Measurements from ENCODE around the gene CYP4X1.

DNA sequence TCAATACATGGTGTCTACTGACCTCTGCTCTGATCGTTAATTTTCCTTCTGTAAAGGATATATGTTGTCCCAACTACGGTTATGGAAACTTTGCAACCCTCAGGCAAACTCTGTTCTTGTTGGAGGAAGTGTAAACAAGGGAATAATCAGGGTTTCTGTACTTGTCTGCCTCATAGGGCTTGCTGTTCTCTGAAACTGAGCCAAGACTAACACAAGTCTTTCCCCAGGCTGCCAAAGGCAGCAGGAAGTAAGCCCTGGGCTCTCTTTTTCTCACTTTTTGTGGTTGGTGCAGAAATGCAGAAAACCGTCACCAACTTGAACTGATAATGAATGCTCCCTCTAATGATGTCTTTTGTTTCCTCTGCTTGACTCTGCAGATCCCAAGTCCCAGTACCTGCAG is 7.6 kb downstream of the CYP4X1 start:
- TF ChIP-seq, protein P1, sequence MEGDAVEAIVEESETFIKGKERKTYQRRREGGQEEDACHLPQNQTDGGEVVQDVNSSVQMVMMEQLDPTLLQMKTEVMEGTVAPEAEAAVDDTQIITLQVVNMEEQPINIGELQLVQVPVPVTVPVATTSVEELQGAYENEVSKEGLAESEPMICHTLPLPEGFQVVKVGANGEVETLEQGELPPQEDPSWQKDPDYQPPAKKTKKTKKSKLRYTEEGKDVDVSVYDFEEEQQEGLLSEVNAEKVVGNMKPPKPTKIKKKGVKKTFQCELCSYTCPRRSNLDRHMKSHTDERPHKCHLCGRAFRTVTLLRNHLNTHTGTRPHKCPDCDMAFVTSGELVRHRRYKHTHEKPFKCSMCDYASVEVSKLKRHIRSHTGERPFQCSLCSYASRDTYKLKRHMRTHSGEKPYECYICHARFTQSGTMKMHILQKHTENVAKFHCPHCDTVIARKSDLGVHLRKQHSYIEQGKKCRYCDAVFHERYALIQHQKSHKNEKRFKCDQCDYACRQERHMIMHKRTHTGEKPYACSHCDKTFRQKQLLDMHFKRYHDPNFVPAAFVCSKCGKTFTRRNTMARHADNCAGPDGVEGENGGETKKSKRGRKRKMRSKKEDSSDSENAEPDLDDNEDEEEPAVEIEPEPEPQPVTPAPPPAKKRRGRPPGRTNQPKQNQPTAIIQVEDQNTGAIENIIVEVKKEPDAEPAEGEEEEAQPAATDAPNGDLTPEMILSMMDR (IDR thresholded peaks at IDR 0.05) = no peak
- TF ChIP-seq POLR2AphosphoS5 (IDR thresholded peaks at IDR 0.05; ENCODE audit: low read depth, low read length) (no peak), NFIC (IDR thresholded peaks at IDR 0.05; ENCODE audit: borderline replicate concordance) (no peak), EP300 (IDR thresholded peaks at IDR 0.05; ENCODE audit: borderline replicate concordance in 1 of 2, low read depth in 1 of 2, low read length in 1 of 2) (no peak)
- TF ChIP-seq, protein P2, sequence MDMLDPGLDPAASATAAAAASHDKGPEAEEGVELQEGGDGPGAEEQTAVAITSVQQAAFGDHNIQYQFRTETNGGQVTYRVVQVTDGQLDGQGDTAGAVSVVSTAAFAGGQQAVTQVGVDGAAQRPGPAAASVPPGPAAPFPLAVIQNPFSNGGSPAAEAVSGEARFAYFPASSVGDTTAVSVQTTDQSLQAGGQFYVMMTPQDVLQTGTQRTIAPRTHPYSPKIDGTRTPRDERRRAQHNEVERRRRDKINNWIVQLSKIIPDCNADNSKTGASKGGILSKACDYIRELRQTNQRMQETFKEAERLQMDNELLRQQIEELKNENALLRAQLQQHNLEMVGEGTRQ (IDR thresholded peaks at IDR 0.05; ENCODE audit: borderline replicate concordance, low read depth, low read length) = no peak
